Skeletal muscle tissue (tissue), 4 donors: ENCODE data around the gene DDTL. TPM values are rescaled to one million over a fixed set of nuclear protein-coding genes. Genes with fewer than 3 reads are reported as not detected.

Experiments
- H3K27ac ChIP-seq: one replicate; pipeline ENCODE4 v1.7.0; 2013; ENCODE audit warnings: mild to moderate bottlenecking, low read depth, low read length, inconsistent platforms
- H3K27me3 ChIP-seq, 3 donors: one replicate each; pipeline ENCODE4 v1.7.0; 2013; ENCODE audit warnings: low read length in 3 of 3; ENCODE audit not compliant: control insufficient read depth in 3 of 3, insufficient read depth in 3 of 3
- H3K36me3 ChIP-seq, 3 donors: one replicate each; pipeline ENCODE4 v1.7.0; 2013; ENCODE audit warnings: low read length in 3 of 3; ENCODE audit not compliant: control insufficient read depth in 3 of 3, insufficient read depth in 3 of 3
- H3K4me1 ChIP-seq, 3 donors: one replicate each; pipeline ENCODE4 v1.7.0; 2013; ENCODE audit warnings: low read length in 3 of 3, mild to moderate bottlenecking in 3 of 3; ENCODE audit not compliant: control insufficient read depth in 3 of 3, insufficient read depth in 3 of 3
- H3K4me3 ChIP-seq, 3 donors: one replicate each; pipeline ENCODE4 v1.7.0; 2013; ENCODE audit warnings: low read length in 3 of 3
- H3K9ac ChIP-seq, 3 donors: one replicate each; pipeline ENCODE4 v1.7.0; 2013; ENCODE audit warnings: low read length in 3 of 3, mild to moderate bottlenecking in 3 of 3, moderate library complexity in 2 of 3, low read depth in 1 of 3
- H3K9me3 ChIP-seq, 3 donors: one replicate each; pipeline ENCODE4 v1.7.0; 2013; ENCODE audit warnings: low read length in 3 of 3; ENCODE audit not compliant: control insufficient read depth in 3 of 3
- total RNA-seq: library from RNA; depleted of rRNA; stranded (reverse); fragments of >200 nt; gene quantifications from one replicate; pipeline ENCODE4 v1.2.3, GENCODE V29; 2014
- donor health status: Osteomylitis.

Gene DDTL
- total RNA-seq, 1 donor from 2014 or later: 3.7 TPM

- Histone ChIP-seq H3K9me3 (peaks cover 0 to 2% (median 0%) of the 10 kb centered on the region in 3 donors), H3K27me3 (no peaks in the 10 kb centered on the region), H3K9ac (peak overlapping the region; percentile 90 to 95 (median 93)), H3K4me3 (peak overlapping the region; percentile 85 to 92 (median 91)), H3K36me3 (peaks cover 0 to 3% (median 0%) of the 10 kb centered on the region in 3 donors), H3K4me1 (peaks cover 9 to 13% (median 11%) of the 10 kb centered on the region in 3 donors), H3K27ac (peak overlapping the region; percentile 80)
Measured at GRCh38 chr22:24011735-24012068, 45.0 kb downstream of the DDTL start.

- no peak overlapping the region for H3K9ac ChIP-seq
- peaks cover 0 to 8% (median 3%) of the 10 kb centered on the region in 3 donors for H3K36me3 ChIP-seq
- peaks cover 9 to 11% (median 11%) of the 10 kb centered on the region in 3 donors for H3K4me1 ChIP-seq
- H3K27me3 ChIP-seq: no peaks in the 10 kb centered on the region
- no peak overlapping the region for H3K4me3 ChIP-seq
- no peaks in the 10 kb centered on the region for H3K9me3 ChIP-seq
- H3K27ac ChIP-seq: no peak overlapping the region
Measured at GRCh38 chr22:24016156-24016555, 49.5 kb downstream of the DDTL start.

- Histone ChIP-seq H3K27ac (no peak overlapping the region), H3K9ac (no peak overlapping the region), H3K4me3 (no peak overlapping the region), H3K27me3 (no peaks in the 10 kb centered on the region), H3K4me1 (no peaks in the 10 kb centered on the region), H3K9me3 (no peaks in the 10 kb centered on the region), H3K36me3 (peaks cover 0 to 8% (median 3%) of the 10 kb centered on the region in 3 donors)
Measured at GRCh38 chr22:24021304-24021703, 54.6 kb downstream of the DDTL start.

Other genes with a start within 250 kb of the DDTL start
- 3.1 TPM for gene ZNF70, start 215.8 kb upstream of the DDTL start, total RNA-seq
- not detected for gene VPREB3, start 212.5 kb upstream of the DDTL start, total RNA-seq
- gene C22orf15, start 203.9 kb upstream of the DDTL start, total RNA-seq: not detected
- 3.7 TPM for gene CHCHD10, start 198.9 kb upstream of the DDTL start, total RNA-seq
- gene MMP11, start 194.0 kb upstream of the DDTL start, total RNA-seq: 6.3 TPM
- gene SMARCB1, start 179.9 kb upstream of the DDTL start, total RNA-seq: 13.6 TPM
- 1.0 TPM for gene DERL3, start 127.9 kb upstream of the DDTL start, total RNA-seq
- 2.1 TPM for gene SLC2A11, start 109.0 kb upstream of the DDTL start, total RNA-seq
- 76.7 TPM for gene MIF, start 72.5 kb upstream of the DDTL start, total RNA-seq
- gene GSTT2B, start 5.7 kb upstream of the DDTL start, total RNA-seq: 4.7 TPM
- gene DDT, start 7.6 kb downstream of the DDTL start, total RNA-seq: 39.7 TPM
- not detected for gene GSTT2, start 13.2 kb downstream of the DDTL start, total RNA-seq
- not detected for gene GSTT4, start 38.6 kb downstream of the DDTL start, total RNA-seq
- gene CABIN1, start 44.4 kb downstream of the DDTL start, total RNA-seq: 18.3 TPM
- 0.52 TPM for gene SUSD2, start 214.6 kb downstream of the DDTL start, total RNA-seq